Measurements from ENCODE around the gene VPS13D. TPM values are rescaled to one million over a fixed set of nuclear protein-coding genes. Genes with fewer than 3 reads are reported as not detected.
"Not testable (repeated sequence)": the region's sequence is repeated elsewhere in the genome, so short reads cannot be mapped to it uniquely, and the experiment has no call there.

The VPS13D gene
- total RNA-seq, 1 donor from 2014 or later: 81.7 TPM

DNA sequence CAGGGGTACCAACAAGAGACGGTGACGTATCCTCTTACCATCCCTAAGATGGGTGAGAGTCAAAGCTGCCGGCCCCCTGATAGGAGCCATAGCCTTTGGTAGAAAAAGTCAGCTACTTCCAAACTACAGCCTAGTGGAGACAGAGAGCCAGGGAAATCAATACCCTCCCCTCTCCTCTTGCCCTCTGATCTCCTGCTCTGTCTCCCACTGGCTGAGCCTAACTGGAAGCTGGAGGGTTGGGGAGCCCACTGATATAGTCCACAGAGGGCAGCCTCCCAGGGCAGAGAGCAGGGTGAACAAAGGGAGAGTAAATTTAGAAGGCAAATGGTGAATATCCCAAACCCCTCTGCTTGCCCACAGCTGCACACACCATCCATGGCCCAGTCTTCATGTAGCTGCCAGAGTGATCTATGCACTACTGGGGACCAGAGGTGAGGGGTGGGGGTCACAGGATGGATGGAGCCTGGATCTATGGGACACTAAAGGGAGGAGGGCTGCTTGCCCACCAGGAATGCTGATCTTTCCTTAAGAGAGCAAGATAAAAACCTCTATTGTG, 308.2 kb downstream of the VPS13D start:
- DNase-seq (peak; percentile 28), ATAC-seq (no peak)
- H3K27me3 ChIP-seq (ENCODE audit: low read depth): no peaks in the 10 kb centered on the region
- no peaks in the 10 kb centered on the region for H3K36me3 ChIP-seq
- intact Hi-C loops (cut with DNase I): no loop called here
- TF ChIP-seq, protein P1, sequence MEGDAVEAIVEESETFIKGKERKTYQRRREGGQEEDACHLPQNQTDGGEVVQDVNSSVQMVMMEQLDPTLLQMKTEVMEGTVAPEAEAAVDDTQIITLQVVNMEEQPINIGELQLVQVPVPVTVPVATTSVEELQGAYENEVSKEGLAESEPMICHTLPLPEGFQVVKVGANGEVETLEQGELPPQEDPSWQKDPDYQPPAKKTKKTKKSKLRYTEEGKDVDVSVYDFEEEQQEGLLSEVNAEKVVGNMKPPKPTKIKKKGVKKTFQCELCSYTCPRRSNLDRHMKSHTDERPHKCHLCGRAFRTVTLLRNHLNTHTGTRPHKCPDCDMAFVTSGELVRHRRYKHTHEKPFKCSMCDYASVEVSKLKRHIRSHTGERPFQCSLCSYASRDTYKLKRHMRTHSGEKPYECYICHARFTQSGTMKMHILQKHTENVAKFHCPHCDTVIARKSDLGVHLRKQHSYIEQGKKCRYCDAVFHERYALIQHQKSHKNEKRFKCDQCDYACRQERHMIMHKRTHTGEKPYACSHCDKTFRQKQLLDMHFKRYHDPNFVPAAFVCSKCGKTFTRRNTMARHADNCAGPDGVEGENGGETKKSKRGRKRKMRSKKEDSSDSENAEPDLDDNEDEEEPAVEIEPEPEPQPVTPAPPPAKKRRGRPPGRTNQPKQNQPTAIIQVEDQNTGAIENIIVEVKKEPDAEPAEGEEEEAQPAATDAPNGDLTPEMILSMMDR (IDR thresholded peaks at IDR 0.05): no peak
- no peak overlapping the region for H3K27ac ChIP-seq
- peaks cover 4% of the 10 kb centered on the region for H3K9me3 ChIP-seq
- no peak overlapping the region for H3K4me3 ChIP-seq
- peaks cover 26% of the 10 kb centered on the region for H3K4me1 ChIP-seq

GRCh38 chr1:12538536-12538935, 308.7 kb downstream of the VPS13D start:
- H3K9me3 ChIP-seq; intact Hi-C loops (cut with DNase I); H3K4me3 ChIP-seq; H3K27ac ChIP-seq; H3K36me3 ChIP-seq; H3K27me3 ChIP-seq (ENCODE audit: low read depth); ATAC-seq: not testable (repeated sequence)
- peaks cover 26% of the 10 kb centered on the region for H3K4me1 ChIP-seq
- peak; percentile 44 for DNase-seq

- TF ChIP-seq, protein P1 (IDR thresholded peaks at IDR 0.05): no peak
- Histone ChIP-seq H3K27ac (peak overlapping the region; percentile 54), H3K9me3 (peaks cover 4% of the 10 kb centered on the region), H3K27me3 (ENCODE audit: low read depth) (no peaks in the 10 kb centered on the region), H3K4me3 (no peak overlapping the region), H3K4me1 (peaks cover 31% of the 10 kb centered on the region), H3K36me3 (no peaks in the 10 kb centered on the region)
- ATAC-seq (no peak), DNase-seq (peak; percentile 10)
- intact Hi-C loops (cut with DNase I): no loop called here
Observed at GRCh38 chr1:12539320-12539704, 309.5 kb downstream of the VPS13D start.

GRCh38 chr1:12539705-12540579, 310.1 kb downstream of the VPS13D start:
- Histone ChIP-seq H3K4me3 (no peak overlapping the region), H3K4me1 (peaks cover 37% of the 10 kb centered on the region), H3K9me3 (peaks cover 4% of the 10 kb centered on the region), H3K36me3 (no peaks in the 10 kb centered on the region), H3K27me3 (ENCODE audit: low read depth) (no peaks in the 10 kb centered on the region), H3K27ac (peak overlapping the region; percentile 54)
- TF ChIP-seq, protein P1 (IDR thresholded peaks at IDR 0.05): no peak
- DNase-seq: peak; percentile 77
- intact Hi-C loops (cut with DNase I): no loop called here
- peak; percentile 79 to 85 for ATAC-seq

DNA sequence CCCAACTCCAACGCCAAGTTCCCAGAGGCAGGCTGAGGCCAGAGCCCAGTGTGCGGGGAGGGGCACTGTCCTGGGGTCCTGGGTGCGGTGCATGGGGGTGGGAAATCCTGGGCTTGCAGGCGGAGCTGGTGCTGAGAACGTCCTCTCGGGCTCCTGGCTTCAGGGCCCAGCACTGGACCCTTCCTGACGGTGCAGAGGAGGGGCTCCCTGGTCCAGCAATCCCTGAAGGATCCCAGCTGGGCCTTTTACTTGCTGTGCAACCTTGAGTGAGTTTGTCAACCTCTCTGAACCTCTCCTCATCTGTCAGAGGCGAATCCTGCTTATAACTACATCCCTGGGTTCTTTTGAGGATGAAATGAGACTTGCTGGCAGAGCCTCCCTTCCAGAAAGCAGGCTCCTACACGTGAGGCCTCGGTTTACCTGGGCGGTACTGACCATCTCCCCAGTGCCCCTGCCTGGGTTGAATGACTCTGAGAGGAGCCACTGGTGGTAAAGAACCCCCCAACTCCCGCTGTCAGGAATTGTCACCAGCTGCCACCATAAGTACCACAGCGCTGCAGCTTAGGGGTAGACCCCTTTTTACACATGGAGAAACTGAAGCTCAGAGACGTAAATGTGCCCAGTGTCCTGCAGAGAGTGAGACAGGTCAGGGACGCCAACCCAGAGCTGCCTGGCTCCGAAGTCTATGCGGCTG, 310.9 kb downstream of the VPS13D start:
- H3K27me3 ChIP-seq (ENCODE audit: low read depth): no peaks in the 10 kb centered on the region
- ATAC-seq: no peak
- intact Hi-C loops (cut with DNase I): no loop called here
- peaks cover 4% of the 10 kb centered on the region for H3K9me3 ChIP-seq
- peak overlapping the region; percentile 54 for H3K27ac ChIP-seq
- peak; percentile 13 for DNase-seq
- TF ChIP-seq, protein P1 (IDR thresholded peaks at IDR 0.05): no peak
- H3K4me3 ChIP-seq: no peak overlapping the region
- no peaks in the 10 kb centered on the region for H3K36me3 ChIP-seq
- peaks cover 39% of the 10 kb centered on the region for H3K4me1 ChIP-seq

Data from lower lobe of right lung (tissue), 2 donors.